Esophagus squamous epithelium (tissue), 5 donors: ENCODE data around the gene PTPN14. TPM values are rescaled to one million over a fixed set of nuclear protein-coding genes. Genes with fewer than 3 reads are reported as not detected.
A peak's percentile ranks its signal among the peaks of the same experiment; 100 is the strongest.

Experiments used
- DNase-seq: peaks from one replicate; lab custom pipeline; 2025; lab: John Stamatoyannopoulos, UW
- H3K27ac ChIP-seq, 4 donors: fragments of 200-600 bp; sonication (generic); one replicate each; pipeline ENCODE4 v1.5.1; 2016 to 2019; ENCODE audit warnings: mild to moderate bottlenecking in 1 of 4
- H3K27me3 ChIP-seq, 4 donors: fragments of 200-600 bp; sonication (generic); 1 replicate in 3 of 4; 2 replicates in 1 of 4; pipeline versions ENCODE4 v1.5.1 to v1.6.0; 2017 to 2021; ENCODE audit warnings: antibody characterized with exemption in 1 of 4
- H3K36me3 ChIP-seq, 3 donors: fragments of 200-600 bp; sonication (generic); one replicate each; pipeline ENCODE4 v1.5.1; 2016 to 2019
- H3K4me1 ChIP-seq, 3 donors: fragments of 200-600 bp; sonication (generic); one replicate each; pipeline ENCODE4 v1.5.1; 2017 to 2019
- H3K4me3 ChIP-seq, 4 donors: fragments of 200-600 bp; sonication (generic); 1 replicate in 3 of 4; 2 replicates in 1 of 4; pipeline ENCODE4 v1.5.1; 2016 to 2019; ENCODE audit warnings: mild to moderate bottlenecking in 2 of 4, moderate library complexity in 1 of 4
- H3K9me3 ChIP-seq, 3 donors: fragments of 200-600 bp; sonication (generic); one replicate each; pipeline ENCODE4 v1.5.1; 2016 to 2019
- POLR2A ChIP-seq, 4 donors: fragments of 450-650 bp; IDR thresholded peaks; one replicate each; pipeline ENCODE4 v1.6.1; 2017; ENCODE audit warnings: antibody characterized with exemption in 4 of 4, mild to moderate bottlenecking in 4 of 4, moderate library complexity in 3 of 4
- WGBS, 2 donors: methylation state at CpG; one replicate each; pipeline ENCODE4 v1.1.5; 2018; 5-methylcytosine and 5-hydroxymethylcytosine counted together
- intact Hi-C: fragments of 100-400 bp; cut with DNase I; formaldehyde crosslinking; loops from one replicate; pipeline ENCODE4 v1.15.0; 2022
- total RNA-seq, 4 donors: library from RNA; depleted of rRNA; stranded (reverse); fragments of >200 nt; gene quantifications; one replicate each; pipeline ENCODE4 v1.1.0, GENCODE V29; 2016
- TF ChIP-seq, protein P1 (sequence below), 6 experiments: fragments of 450-650 bp in 4 of 6; fragments of 200-600 bp in 2 of 6; sonication (generic) in 2 of 6; IDR thresholded peaks; one replicate each; pipeline ENCODE4 v1.5.1; 2016 to 2019; ENCODE audit warnings: antibody characterized with exemption in 6 of 6, mild to moderate bottlenecking in 4 of 6, moderate library complexity in 4 of 6
- donor health status: DM: yes; HTN: yes; CAD: no.

Gene PTPN14
- total RNA-seq, 4 donors from 2014 or later: 14.4 to 28.8 (median 15.7) TPM

DNA sequence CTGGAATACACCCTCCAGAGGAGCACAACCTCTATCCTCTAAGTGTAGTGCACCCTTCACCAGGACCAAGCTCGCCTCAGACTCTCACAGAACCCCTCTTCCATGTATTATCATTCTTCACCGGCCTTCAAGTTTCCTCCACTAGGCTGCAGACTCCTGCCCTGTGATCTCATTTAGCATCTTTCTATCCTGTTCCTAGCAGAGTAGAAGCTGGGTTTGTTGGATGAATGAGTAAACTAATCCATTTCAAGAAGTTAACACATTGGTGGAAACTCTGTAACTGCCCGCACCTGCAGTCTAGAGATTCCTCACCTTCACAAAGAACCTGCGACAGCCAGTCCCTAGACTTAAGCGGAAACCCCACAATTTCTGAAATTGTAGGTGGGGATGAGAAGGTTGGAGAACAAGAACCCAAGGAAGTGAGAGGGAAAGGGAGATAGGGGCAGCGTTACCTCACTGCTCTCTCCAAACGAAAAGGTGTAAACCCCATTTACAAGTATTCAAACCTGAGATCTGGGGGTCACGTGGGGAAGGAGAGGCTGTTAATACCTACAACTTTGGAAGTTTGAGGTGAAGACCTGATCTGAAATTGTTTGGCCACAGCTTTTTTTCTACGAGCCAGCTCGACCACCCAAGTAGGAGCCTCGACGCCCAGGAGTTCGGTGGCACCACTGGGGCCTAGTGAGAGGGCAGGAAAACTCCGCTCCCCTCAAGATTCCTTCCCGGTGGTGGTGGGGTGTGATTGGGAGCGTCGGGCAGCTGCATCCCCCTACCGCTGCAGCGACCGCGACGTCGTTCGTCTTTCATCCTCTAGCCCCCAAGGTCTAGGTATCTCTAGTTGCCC, 1.2 kb downstream of the PTPN14 start:
- Histone ChIP-seq H3K4me1 (peaks cover 10 to 63% (median 12%) of the 10 kb centered on the region in 3 donors), H3K36me3 (no peaks in the 10 kb centered on the region), H3K9me3 (no peaks in the 10 kb centered on the region), H3K27me3 (peaks cover 0 to 6% (median 0%) of the 10 kb centered on the region in 4 donors), H3K4me3 (peak overlapping the region; percentile 60 to 89 (median 78)), H3K27ac (peak overlapping the region; percentile 92 to 98 (median 98))
- TF ChIP-seq, protein P1, sequence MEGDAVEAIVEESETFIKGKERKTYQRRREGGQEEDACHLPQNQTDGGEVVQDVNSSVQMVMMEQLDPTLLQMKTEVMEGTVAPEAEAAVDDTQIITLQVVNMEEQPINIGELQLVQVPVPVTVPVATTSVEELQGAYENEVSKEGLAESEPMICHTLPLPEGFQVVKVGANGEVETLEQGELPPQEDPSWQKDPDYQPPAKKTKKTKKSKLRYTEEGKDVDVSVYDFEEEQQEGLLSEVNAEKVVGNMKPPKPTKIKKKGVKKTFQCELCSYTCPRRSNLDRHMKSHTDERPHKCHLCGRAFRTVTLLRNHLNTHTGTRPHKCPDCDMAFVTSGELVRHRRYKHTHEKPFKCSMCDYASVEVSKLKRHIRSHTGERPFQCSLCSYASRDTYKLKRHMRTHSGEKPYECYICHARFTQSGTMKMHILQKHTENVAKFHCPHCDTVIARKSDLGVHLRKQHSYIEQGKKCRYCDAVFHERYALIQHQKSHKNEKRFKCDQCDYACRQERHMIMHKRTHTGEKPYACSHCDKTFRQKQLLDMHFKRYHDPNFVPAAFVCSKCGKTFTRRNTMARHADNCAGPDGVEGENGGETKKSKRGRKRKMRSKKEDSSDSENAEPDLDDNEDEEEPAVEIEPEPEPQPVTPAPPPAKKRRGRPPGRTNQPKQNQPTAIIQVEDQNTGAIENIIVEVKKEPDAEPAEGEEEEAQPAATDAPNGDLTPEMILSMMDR (IDR thresholded peaks at IDR 0.05): peak in 3 of 6 experiments; percentile 33 to 43 (median 36)
- no peak for TF ChIP-seq POLR2A (IDR thresholded peaks at IDR 0.05)
- no peak for DNase-seq
- intact Hi-C loops: no loop called here
- 18 to 24% methylated on average over 12 to 21 of the region's 24 CpGs for WGBS, 2 donors

DNA sequence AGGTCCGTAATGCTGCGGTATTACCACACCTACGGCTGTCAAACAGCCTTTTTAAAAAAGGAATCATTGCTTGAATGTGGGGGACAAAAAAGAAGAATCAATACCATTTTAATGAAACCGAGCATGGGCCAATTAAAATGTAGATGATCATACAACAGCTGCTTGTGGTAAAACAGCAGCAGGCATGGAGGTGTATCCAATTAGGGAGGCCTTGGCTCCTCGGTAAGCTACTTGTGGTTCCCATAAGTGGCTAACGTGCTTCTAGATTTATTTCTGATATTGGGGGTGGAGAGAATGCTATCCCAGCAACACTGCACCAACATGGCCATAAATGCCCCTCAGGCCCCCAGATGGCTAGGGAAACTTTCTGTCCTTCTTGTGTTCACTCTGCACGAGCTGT, 1.8 kb downstream of the PTPN14 start:
- Histone ChIP-seq H3K36me3 (no peaks in the 10 kb centered on the region), H3K9me3 (no peaks in the 10 kb centered on the region), H3K27me3 (peaks cover 0 to 6% (median 0%) of the 10 kb centered on the region in 4 donors), H3K4me3 (peak overlapping the region; percentile 60 to 89 (median 78)), H3K4me1 (peaks cover 10 to 69% (median 12%) of the 10 kb centered on the region in 3 donors), H3K27ac (peak overlapping the region in 3 of 4 donors; percentile 98)
- WGBS, 2 donors: 23 to 47% methylated on average over 7 of the region's 7 CpGs
- no peak for TF ChIP-seq POLR2A (IDR thresholded peaks at IDR 0.05)
- TF ChIP-seq, protein P1 (IDR thresholded peaks at IDR 0.05): no peak
- DNase-seq: no peak
- intact Hi-C loops: no loop called here

DNA sequence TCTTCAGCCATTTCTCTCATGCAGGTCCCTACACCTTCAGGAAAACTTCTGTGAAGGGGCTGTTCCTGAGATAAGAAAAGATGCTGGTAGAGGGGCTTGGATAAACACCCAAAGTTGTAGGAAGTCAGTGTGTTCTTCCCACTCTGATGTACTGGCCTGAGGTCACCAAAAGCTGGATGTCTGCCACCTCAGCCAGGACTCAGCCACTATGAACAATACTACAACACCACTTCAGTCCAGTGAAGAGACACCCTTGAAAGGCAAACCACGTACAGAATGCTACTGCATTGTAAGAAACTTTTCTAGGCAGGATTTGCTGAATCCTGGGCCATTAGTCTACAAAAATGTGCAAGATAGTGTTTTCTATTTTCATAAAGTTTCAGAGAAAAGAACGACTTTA, 2.4 kb downstream of the PTPN14 start:
- peak overlapping the region in 3 of 4 donors; percentile 75 to 89 (median 80) for H3K4me3 ChIP-seq
- intact Hi-C loops: no loop called here
- no peak for DNase-seq

DNA sequence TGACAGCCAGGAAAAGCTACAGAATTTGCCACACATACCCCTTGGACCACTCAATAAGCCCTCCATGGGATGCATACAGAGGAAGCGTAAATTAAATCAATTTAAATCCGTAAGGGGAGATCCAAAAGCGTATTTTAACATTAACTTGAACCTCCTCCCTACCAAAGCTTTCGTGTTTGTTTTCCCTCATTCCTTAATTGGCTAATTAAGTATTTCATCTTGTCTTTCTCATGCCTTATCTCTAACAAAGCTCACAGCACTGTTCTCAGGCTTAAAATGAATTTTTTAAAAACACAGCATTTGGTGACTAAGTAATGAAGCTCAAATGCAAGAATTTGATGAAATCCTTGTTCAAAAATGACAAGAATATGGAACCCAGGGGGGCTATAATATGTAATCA, 3.1 kb downstream of the PTPN14 start:
- intact Hi-C loops: no loop called here

More for the DNA sequence above, 2.4 kb downstream of the PTPN14 start:
- WGBS, 2 donors: 14 to 15% methylated on average over 2 of the region's 2 CpGs
- Histone ChIP-seq H3K36me3 (no peaks in the 10 kb centered on the region), H3K27me3 (peaks cover 0 to 6% (median 0%) of the 10 kb centered on the region in 4 donors), H3K4me1 (peaks cover 10 to 69% (median 12%) of the 10 kb centered on the region in 3 donors), H3K9me3 (no peaks in the 10 kb centered on the region), H3K27ac (peak overlapping the region in 2 of 4 donors; percentile 98)
- peak in 1 of 4 donors; percentile 26 for TF ChIP-seq POLR2A (IDR thresholded peaks at IDR 0.05)
- TF ChIP-seq, protein P1 (IDR thresholded peaks at IDR 0.05): no peak

More for the DNA sequence above, 3.1 kb downstream of the PTPN14 start:
- peaks cover 0 to 6% (median 0%) of the 10 kb centered on the region in 4 donors for H3K27me3 ChIP-seq
- TF ChIP-seq, protein P1 (IDR thresholded peaks at IDR 0.05): no peak
- TF ChIP-seq POLR2A (IDR thresholded peaks at IDR 0.05): no peak
- no peaks in the 10 kb centered on the region for H3K36me3 ChIP-seq
- H3K27ac ChIP-seq: peak overlapping the region in 1 of 4 donors; percentile 98
- peak overlapping the region in 1 of 4 donors; percentile 4 for H3K4me3 ChIP-seq
- no peak for DNase-seq
- WGBS, 2 donors: 77 to 86% methylated on average over 4 of the region's 4 CpGs
- peaks cover 10 to 69% (median 12%) of the 10 kb centered on the region in 3 donors for H3K4me1 ChIP-seq
- no peaks in the 10 kb centered on the region for H3K9me3 ChIP-seq
